D721Med (cell line): ENCODE data around the gene DLX3.

Experiments used
- DNase-seq: peaks from one replicate; pipeline ENCODE4 v3.0.0; 2011; ENCODE audit warnings: low spot score; ENCODE audit not compliant: insufficient read length
- FAIRE-seq: peaks from 2 replicates; lab custom pipeline; 2011; peaks lifted over from hg19 to GRCh38; lab: Jason Lieb, UNC
- CTCF ChIP-seq: IDR thresholded peaks from 2 replicates; pipeline ENCODE4 v1.5.1; 2012; ENCODE audit warnings: mild to moderate bottlenecking, control low read depth; ENCODE audit not compliant: insufficient read depth; ENCODE audit errors: missing control alignments

Gene DLX3

GRCh38 chr17:50036455-50037261 lies 41.6 kb upstream of the DLX3 start:
- no peak for DNase-seq
- no peak for TF ChIP-seq CTCF
- FAIRE-seq, result no peak

GRCh38 chr17:50035945-50036344 lies 40.9 kb upstream of the DLX3 start:
- DNase-seq, result no peak
- FAIRE-seq, result no peak
- no peak for TF ChIP-seq CTCF

- FAIRE-seq (no peak), DNase-seq (no peak)
- no peak for TF ChIP-seq CTCF
Measured at GRCh38 chr17:50035421-50035879, 40.4 kb upstream of the DLX3 start.

- FAIRE-seq (no peak), DNase-seq (no peak)
- TF ChIP-seq CTCF, result no peak
Measured at GRCh38 chr17:50034498-50035364, 39.7 kb upstream of the DLX3 start.

- DNase-seq (no peak), FAIRE-seq (no peak)
- no peak for TF ChIP-seq CTCF
Measured at GRCh38 chr17:50033316-50033715, 38.3 kb upstream of the DLX3 start.

GRCh38 chr17:50029185-50029584 lies 34.2 kb upstream of the DLX3 start:
- DNase-seq, result no peak
- FAIRE-seq, result no peak
- no peak for TF ChIP-seq CTCF
